Immature natural killer cell (primary cell): Measurements from ENCODE around the gene LRMDA. TPM values are rescaled to one million over a fixed set of nuclear protein-coding genes. Genes with fewer than 3 reads are reported as not detected.

Experiments
- DNase-seq, 3 donors: peaks; one replicate each; pipeline ENCODE4 v3.0.0; 2022; ENCODE audit warnings: mixed read lengths in 1 of 3
- H3K27ac Mint-ChIP-seq, 6 donors: one replicate each; pipeline ENCODE4 v1.8.0; 2020; ENCODE audit warnings: mixed read lengths in 6 of 6, mild to moderate bottlenecking in 5 of 6, inconsistent platforms in 4 of 6, moderate library complexity in 3 of 6
- H3K27me3 Mint-ChIP-seq, 3 donors: one replicate each; pipeline ENCODE4 v1.8.0; 2020 to 2021; ENCODE audit warnings: low read depth in 3 of 3, mild to moderate bottlenecking in 3 of 3, mixed read lengths in 3 of 3, moderate library complexity in 3 of 3, inconsistent platforms in 1 of 3
- H3K36me3 Mint-ChIP-seq, 3 donors: one replicate each; pipeline ENCODE4 v1.8.0; 2020; ENCODE audit warnings: mixed read lengths in 3 of 3, inconsistent platforms in 2 of 3, mild to moderate bottlenecking in 2 of 3
- H3K4me1 Mint-ChIP-seq, 2 donors: one replicate each; pipeline ENCODE4 v1.8.0; 2020; ENCODE audit warnings: inconsistent platforms in 2 of 2, mild to moderate bottlenecking in 2 of 2, mixed read lengths in 2 of 2, moderate library complexity in 1 of 2
- H3K4me3 Mint-ChIP-seq, 5 donors: one replicate each; pipeline ENCODE4 v1.8.0; 2020; ENCODE audit warnings: mild to moderate bottlenecking in 5 of 5, mixed read lengths in 5 of 5, inconsistent platforms in 3 of 5, moderate library complexity in 3 of 5
- H3K9me3 Mint-ChIP-seq, 6 donors: one replicate each; pipeline ENCODE4 v1.8.0; 2020; ENCODE audit warnings: mild to moderate bottlenecking in 6 of 6, mixed read lengths in 6 of 6, inconsistent platforms in 4 of 6, moderate library complexity in 3 of 6
- polyA plus RNA-seq, 3 donors: library from polyadenylated mRNA; unstranded; fragments of 300-500 nt; fragmentation: Illumina TruSeq; gene quantifications; one replicate each; pipeline ENCODE4 v1.2.3, GENCODE V29; 2021

The LRMDA gene
- polyA plus RNA-seq, 3 donors from 2014 or later, result 1.7 to 14.2 (median 2.3) TPM

DNA sequence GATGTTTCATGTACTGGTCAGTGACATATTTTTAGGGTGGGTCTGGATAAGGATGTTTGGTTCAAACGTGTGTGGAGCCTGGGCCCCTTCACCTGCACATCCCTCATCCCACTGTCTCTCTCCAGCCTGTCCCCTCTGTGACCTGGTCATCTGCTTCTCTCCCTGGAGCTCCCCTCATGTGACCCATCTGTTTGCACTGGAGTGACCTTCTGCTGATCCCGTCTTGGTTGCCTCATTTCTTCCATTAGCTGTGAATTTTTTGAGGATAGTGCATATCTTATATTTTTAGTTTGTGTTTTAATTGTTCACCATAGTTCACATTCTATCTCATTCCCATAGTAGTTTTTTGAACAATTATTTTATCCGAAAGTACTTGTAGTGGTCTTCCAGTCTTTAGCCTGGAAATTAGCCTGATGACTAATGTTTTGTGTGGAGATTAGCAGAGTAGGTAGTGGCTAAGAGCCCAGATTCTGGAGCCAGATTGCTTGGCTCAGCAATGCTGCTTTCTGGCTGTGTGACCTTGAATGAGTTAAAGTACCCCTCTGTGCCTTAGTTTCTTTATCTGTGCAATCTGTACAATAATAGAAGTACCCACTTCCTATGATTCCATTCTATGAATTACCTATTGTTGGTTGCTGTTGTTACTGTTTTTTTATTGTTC is 224.5 kb downstream of the LRMDA start:
- no peak overlapping the region for H3K4me3 Mint-ChIP-seq

DNA sequence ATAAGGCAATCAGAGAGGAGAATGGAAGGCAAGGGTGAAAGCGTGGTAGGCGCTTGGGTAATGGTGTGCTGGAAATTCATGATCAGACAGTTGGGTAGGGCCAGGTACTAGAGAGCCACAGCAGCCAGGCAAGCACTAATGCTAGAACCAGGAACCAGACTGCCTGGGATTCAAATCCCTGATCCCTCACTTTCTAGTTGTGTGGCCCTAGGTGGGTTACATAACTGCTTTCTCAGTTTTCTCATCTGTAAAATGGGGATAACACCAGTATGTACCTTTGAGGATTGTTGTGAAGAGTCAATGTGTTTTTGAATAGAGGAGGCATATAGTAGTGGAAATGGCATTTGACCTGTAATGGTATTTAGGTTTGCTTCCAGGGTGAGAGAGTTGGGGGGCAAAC is 225.9 kb downstream of the LRMDA start:
- H3K36me3 Mint-ChIP-seq, result no peaks in the 10 kb centered on the region
- peaks cover 7 to 8% (median 7%) of the 10 kb centered on the region in 3 donors for H3K27me3 Mint-ChIP-seq
- H3K4me3 Mint-ChIP-seq, result no peak overlapping the region
- no peak overlapping the region for H3K27ac Mint-ChIP-seq
- no peak for DNase-seq
- H3K4me1 Mint-ChIP-seq, result no peaks in the 10 kb centered on the region
- H3K9me3 Mint-ChIP-seq, result no peaks in the 10 kb centered on the region

More for the DNA sequence above, 224.5 kb downstream of the LRMDA start:
- no peak for DNase-seq
- Mint-ChIP-seq H3K27ac (no peak overlapping the region), H3K4me1 (no peaks in the 10 kb centered on the region), H3K27me3 (peaks cover 4 to 11% (median 7%) of the 10 kb centered on the region in 3 donors), H3K36me3 (no peaks in the 10 kb centered on the region), H3K9me3 (no peaks in the 10 kb centered on the region)

DNA sequence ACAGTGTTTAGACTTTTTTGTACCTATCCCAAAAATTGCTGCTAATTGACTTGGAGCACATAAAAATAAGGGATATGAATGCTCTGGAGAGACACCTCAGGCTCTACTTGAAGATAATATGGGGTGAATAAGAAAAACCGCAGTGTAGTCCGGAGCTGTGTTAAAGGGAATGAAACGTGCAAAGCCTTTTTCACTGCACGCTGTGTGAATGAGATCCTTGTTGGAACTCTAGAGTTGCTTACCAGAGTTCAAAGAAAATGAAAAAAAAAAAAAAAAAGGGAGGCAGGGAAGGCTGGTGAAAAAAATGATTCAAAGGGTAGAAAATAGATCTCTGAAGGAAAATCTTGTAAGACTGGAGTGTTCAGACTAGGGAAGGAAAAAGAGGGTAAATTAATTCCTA is 226.6 kb downstream of the LRMDA start:
- no peaks in the 10 kb centered on the region for H3K4me1 Mint-ChIP-seq
- no peaks in the 10 kb centered on the region for H3K36me3 Mint-ChIP-seq
- DNase-seq, result no peak
- H3K27ac Mint-ChIP-seq, result no peak overlapping the region
- H3K27me3 Mint-ChIP-seq, result peaks cover 5 to 7% (median 5%) of the 10 kb centered on the region in 3 donors
- H3K4me3 Mint-ChIP-seq, result no peak overlapping the region
- H3K9me3 Mint-ChIP-seq, result no peaks in the 10 kb centered on the region

DNA sequence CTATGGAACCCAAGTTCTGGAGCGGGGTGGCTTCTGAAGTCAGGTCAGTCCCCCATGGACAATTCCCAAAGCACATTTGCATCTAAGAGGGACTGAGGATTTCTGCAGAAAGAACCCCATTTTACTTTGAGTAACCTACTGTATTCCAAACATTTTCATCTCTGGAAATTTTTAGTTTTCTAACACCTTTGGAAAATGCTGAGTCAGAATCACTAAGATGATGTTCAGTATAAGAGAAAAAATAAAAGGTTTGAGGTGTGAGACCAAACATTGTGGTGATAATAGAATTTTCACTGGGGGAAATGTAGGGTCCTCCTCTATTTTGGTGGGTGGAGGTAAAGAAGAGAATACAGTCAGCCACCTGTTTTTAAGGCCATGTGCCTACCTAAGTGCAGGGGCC is 227.1 kb downstream of the LRMDA start:
- Mint-ChIP-seq H3K4me1 (no peaks in the 10 kb centered on the region), H3K27ac (no peak overlapping the region), H3K27me3 (peaks cover 5 to 7% (median 5%) of the 10 kb centered on the region in 3 donors), H3K36me3 (no peaks in the 10 kb centered on the region), H3K9me3 (no peaks in the 10 kb centered on the region), H3K4me3 (no peak overlapping the region)
- no peak for DNase-seq

DNA sequence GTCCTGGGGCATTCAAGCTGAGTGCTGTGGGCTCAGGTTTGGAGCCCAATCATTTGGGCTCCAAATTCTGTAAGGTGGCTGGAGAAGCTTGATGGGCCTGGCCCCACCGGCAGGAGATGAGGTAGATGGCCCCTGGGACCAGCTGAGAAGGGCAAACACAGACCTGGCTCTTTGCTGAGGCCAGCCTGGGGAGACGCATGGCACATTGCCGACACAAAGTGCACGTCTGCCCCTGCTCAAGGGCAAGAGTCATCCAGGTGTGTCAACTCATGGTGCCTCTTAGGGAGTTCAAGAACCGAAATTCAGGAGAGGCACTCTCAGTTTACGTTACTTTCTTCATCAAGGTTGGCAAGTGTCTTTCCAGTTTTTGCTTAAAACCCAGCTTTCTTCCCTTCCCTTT is 227.5 kb downstream of the LRMDA start:
- DNase-seq, result no peak
- H3K9me3 Mint-ChIP-seq, result no peaks in the 10 kb centered on the region
- no peaks in the 10 kb centered on the region for H3K4me1 Mint-ChIP-seq
- no peak overlapping the region for H3K27ac Mint-ChIP-seq
- H3K27me3 Mint-ChIP-seq, result peaks cover 5 to 6% (median 5%) of the 10 kb centered on the region in 3 donors
- no peaks in the 10 kb centered on the region for H3K36me3 Mint-ChIP-seq
- no peak overlapping the region for H3K4me3 Mint-ChIP-seq

DNA sequence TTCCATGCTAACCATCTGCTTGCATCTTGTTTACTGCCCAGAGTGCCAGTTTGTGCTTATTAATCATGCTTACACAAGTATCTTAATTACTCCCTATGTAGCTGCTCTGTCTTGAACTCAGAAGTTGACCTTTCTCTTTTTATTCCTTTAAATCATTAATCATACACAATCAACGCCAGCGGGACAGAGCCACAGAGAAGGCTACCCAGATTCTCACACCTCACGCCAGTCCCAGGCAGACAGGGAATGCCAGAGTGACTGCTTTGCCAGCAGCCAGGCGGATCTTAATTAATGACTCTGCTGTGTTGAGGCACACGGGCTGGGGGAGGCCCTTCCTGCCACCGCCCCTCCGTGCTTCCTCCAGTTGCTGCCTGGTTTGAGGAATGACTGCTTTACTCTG is 229.4 kb downstream of the LRMDA start:
- no peaks in the 10 kb centered on the region for H3K4me1 Mint-ChIP-seq
- no peak overlapping the region for H3K4me3 Mint-ChIP-seq
- H3K36me3 Mint-ChIP-seq, result no peaks in the 10 kb centered on the region
- H3K9me3 Mint-ChIP-seq, result no peaks in the 10 kb centered on the region
- H3K27ac Mint-ChIP-seq, result no peak overlapping the region
- H3K27me3 Mint-ChIP-seq, result peaks cover 5 to 8% (median 6%) of the 10 kb centered on the region in 3 donors
- DNase-seq, result no peak

DNA sequence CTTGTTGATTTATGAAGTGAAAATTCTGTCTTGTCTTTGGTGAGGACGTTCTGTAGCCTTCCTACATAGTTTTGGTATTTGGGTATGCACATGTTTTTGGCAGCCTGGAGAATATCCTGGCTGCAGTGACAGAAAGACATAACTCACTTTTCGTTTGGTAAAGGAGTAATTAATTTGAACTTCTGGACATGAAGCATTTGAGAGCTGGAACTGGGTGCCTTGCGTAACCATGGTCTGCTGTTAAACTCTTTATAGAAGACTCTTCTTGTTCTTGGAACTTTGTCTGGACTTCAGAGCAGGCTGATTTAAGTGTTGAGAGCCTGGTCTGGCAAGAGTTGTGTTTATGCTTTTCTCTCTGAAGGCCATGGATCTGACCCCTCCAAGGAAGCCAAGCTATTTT is 231.3 kb downstream of the LRMDA start:
- Mint-ChIP-seq H3K4me3 (no peak overlapping the region), H3K4me1 (no peaks in the 10 kb centered on the region), H3K36me3 (no peaks in the 10 kb centered on the region), H3K27me3 (peaks cover 3 to 5% (median 3%) of the 10 kb centered on the region in 3 donors), H3K9me3 (no peaks in the 10 kb centered on the region), H3K27ac (no peak overlapping the region)
- no peak for DNase-seq

DNA sequence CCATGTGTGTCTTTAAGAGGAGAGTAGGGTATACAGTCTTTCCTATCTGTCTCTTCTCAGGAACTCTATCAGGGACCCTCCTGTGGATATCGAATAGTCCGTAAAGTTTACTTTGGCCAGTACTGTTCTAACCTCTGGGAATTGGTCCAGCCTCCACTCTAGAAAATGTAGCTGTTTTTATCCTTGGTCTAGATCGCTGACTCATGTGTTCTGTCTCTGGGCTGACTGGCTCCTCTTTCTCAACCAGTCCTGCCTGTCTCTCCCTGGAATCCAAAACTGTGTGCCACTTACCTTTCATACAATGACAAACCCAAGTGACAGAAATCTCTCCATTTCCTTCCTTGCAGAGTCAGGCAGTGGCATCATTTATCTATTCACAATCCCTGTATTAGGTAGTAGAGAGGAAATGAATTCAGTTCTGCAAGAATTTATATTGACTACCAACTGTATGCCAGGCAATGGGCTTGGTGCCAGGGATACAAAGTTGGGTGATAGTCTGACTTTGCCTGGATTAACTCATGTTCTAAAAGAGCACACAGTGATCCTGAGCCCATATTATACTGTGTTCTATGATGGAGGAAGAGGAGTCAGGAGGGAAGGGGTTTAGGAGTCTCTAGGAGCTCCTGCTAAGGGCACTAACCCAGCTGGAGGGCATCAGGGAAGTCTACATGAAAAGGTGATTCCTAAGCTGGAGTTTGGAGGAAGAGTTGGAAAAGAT is 232.7 kb downstream of the LRMDA start:
- H3K36me3 Mint-ChIP-seq, result no peaks in the 10 kb centered on the region
- no peak for DNase-seq
- peaks cover 3 to 5% (median 5%) of the 10 kb centered on the region in 3 donors for H3K27me3 Mint-ChIP-seq
- H3K9me3 Mint-ChIP-seq, result no peaks in the 10 kb centered on the region
- H3K27ac Mint-ChIP-seq, result no peak overlapping the region
- H3K4me1 Mint-ChIP-seq, result no peaks in the 10 kb centered on the region
- no peak overlapping the region for H3K4me3 Mint-ChIP-seq

DNA sequence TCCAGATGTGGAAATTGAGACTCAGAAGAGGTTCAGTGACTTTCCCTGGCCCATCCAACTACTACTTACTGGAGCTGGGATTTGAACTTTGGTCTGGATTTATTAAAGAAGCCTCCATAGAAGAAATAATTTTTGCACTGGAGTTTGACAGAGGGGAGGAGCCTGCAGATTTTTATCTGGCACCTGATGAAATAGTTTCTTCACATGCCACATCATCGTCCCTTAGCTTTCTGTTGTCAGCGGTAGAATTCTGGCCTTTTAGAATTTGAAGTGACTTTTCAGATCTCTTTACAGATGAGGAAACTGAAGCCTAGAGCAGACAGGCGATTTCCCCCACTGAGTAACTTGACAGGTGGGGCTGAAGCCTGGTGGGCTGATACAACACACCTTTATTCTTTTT is 233.5 kb downstream of the LRMDA start:
- no peak for DNase-seq
- H3K27me3 Mint-ChIP-seq, result peaks cover under 1 to 5% (median 3%) of the 10 kb centered on the region in 3 donors
- no peaks in the 10 kb centered on the region for H3K36me3 Mint-ChIP-seq
- no peak overlapping the region for H3K27ac Mint-ChIP-seq
- H3K4me1 Mint-ChIP-seq, result no peaks in the 10 kb centered on the region
- no peaks in the 10 kb centered on the region for H3K9me3 Mint-ChIP-seq
- H3K4me3 Mint-ChIP-seq, result no peak overlapping the region

DNA sequence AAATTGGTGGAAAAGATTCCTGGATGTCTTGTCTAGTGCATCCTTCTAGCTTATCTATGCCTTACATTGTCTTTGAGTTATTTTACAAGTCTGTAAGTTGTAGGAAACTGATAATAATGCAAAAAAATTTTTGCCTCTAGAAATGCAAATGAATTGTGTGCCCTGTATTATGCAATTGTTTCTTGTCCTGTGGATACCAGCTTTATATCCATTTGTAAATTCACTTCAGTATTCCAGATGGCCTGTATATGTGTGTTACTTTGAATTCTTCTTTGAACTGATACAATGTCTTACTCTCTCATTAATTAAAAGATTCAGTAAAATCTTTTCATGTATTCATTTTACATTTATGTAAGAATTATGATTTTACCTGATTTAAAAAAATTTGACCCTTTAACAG is 234.3 kb downstream of the LRMDA start:
- H3K36me3 Mint-ChIP-seq, result no peaks in the 10 kb centered on the region
- H3K4me3 Mint-ChIP-seq, result no peak overlapping the region
- H3K9me3 Mint-ChIP-seq, result no peaks in the 10 kb centered on the region
- peaks cover 0 to 5% (median 3%) of the 10 kb centered on the region in 3 donors for H3K27me3 Mint-ChIP-seq
- DNase-seq, result no peak
- no peaks in the 10 kb centered on the region for H3K4me1 Mint-ChIP-seq
- H3K27ac Mint-ChIP-seq, result no peak overlapping the region

DNA sequence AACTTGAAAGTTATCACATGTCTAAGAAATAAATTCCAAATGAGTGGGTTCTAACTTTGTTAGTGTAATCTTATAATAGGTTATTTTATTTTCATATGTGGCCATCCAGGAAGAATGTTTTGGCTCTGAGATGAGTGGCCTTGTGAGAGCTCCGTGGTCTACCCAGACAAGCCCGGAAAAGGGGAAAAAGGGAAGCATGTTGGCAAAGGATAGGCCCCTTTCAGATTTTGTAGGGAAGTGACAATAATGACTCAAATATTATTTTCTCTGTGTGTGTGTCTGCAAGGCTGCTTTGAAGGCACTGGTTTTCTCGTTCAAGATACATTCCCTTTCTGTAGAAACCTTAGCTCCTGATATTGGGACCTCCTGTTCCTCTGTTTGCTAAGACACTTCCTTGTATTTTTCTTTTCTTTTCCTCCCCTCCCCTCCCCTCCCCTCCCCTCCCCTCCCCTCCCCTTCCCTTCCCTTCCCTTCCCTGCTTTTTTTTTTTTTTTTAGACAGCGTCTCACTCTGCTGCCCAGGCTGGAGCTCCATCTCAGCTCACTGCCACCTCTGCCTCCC is 240.8 kb downstream of the LRMDA start:
- H3K4me1 Mint-ChIP-seq, result no peaks in the 10 kb centered on the region

DNA sequence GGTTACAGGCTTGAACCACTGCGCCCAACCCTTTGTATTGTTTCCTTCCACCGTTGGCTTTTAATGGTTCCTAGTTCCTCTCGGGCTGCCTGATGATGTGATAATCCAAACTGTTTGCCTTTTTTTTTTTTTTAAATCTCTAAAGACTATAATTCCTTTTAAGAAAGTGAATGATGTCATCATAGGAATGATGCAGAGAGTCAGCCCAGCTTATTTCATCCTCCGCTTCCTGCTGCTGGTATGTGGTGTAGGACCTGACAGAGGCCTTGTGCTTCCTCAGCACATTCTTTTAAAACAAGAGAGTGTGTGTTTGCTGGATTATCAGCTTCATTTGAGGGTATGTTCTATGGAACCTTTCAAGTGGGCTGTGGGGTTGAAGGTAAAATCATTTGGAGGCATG is 241.4 kb downstream of the LRMDA start:
- Mint-ChIP-seq H3K4me3 (no peak overlapping the region), H3K4me1 (no peaks in the 10 kb centered on the region), H3K36me3 (no peaks in the 10 kb centered on the region), H3K27me3 (peaks cover 0 to 2% (median 0%) of the 10 kb centered on the region in 3 donors), H3K27ac (no peak overlapping the region), H3K9me3 (peaks cover 0 to 4% (median 0%) of the 10 kb centered on the region in 6 donors)
- DNase-seq, result no peak

More for the DNA sequence above, 240.8 kb downstream of the LRMDA start:
- no peak overlapping the region for H3K4me3 Mint-ChIP-seq
- no peaks in the 10 kb centered on the region for H3K36me3 Mint-ChIP-seq
- peaks cover 0 to 2% (median 0%) of the 10 kb centered on the region in 3 donors for H3K27me3 Mint-ChIP-seq
- DNase-seq, result no peak
- H3K9me3 Mint-ChIP-seq, result peaks cover 0 to 4% (median 0%) of the 10 kb centered on the region in 6 donors
- H3K27ac Mint-ChIP-seq, result no peak overlapping the region

DNA sequence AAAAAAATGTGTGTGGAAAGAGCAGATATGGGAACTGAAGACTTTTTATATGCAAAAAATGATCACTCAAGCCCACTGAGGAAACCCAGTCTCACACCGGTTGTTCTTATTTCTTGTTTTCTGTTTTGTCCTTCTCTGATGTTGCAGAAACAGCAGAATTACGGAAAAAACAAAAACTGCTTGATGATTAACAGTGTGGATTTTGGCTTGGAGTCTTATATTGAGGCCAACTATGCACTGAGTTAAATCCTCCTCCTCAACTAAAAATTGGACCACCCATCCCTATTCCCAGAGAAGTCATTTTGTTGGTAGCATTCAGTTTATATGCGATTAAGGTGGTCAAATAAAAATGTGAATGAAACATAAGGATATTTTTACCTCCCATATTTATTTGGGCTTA is 246.1 kb downstream of the LRMDA start:
- Mint-ChIP-seq H3K36me3 (no peaks in the 10 kb centered on the region), H3K27ac (no peak overlapping the region), H3K27me3 (peaks cover 0 to 2% (median 0%) of the 10 kb centered on the region in 3 donors), H3K4me3 (no peak overlapping the region), H3K9me3 (peaks cover 0 to 1% (median 0%) of the 10 kb centered on the region in 6 donors), H3K4me1 (no peaks in the 10 kb centered on the region)
- DNase-seq, result no peak

DNA sequence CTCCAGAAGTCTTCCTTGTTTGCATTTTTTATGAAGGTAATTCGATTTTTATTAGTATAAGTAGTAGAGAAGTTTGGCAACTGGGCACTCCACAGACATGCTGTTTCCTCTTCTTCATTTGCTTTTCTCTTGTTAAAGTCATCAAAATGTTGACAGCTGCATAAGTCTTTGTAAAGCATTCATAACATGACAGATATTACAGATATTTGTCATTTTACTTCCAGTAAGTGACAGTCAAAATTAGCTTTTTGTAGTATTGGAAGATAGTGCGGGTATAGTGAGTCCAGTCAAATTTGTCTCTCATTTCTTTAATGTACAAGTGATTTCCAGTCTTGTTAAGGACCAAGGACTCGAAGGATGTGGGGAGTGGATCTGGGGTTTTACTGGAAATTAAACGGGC is 247.1 kb downstream of the LRMDA start:
- Mint-ChIP-seq H3K4me3 (no peak overlapping the region), H3K27me3 (peaks cover 0 to 2% (median 0%) of the 10 kb centered on the region in 3 donors), H3K4me1 (no peaks in the 10 kb centered on the region), H3K36me3 (no peaks in the 10 kb centered on the region), H3K9me3 (no peaks in the 10 kb centered on the region), H3K27ac (no peak overlapping the region)
- no peak for DNase-seq
